Measurements from ENCODE around the gene TAF13.

DNA sequence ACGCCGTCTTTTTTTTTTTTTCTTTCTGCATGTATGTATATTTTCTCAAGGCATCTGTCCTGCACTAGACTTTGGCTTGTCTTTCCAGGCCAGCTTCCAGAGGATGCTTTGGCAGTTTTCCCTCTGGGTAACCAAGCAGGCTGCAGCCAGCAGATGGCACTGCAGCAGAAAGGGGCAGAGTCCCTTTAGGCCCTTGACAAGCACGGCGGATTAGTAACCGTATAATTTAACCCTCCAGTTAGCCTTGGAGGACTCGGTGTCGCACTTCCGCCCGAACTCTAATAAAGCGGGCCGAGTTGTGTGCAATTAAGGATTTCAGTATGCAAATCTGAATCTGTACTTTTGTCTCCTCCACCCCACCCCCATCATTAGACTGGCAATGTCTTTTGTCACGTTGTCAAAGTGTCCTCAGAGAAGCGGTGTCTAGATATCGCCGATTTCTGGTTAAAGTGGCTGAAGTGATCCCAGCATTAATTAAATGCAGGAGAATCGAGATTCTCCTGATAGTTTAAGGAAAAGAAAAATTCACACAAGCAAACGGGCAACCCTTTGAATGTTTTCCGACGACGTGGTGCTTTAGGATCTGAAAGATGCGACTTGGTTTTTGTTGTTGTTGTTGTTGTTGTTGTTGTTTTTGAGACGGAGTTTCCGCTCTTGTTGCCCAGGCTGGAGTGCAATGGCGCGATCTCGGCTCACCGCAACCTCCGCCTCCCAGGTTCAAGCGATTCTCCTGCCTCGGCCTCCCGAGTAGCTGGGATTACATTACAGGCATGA, 13.6 kb upstream of the TAF13 start:
- TF ChIP-seq EP300 (IDR thresholded peaks at IDR 0.05) (no peak), POLR2A (IDR thresholded peaks at IDR 0.05) (no peak)

All from tibial nerve (tissue), 3 donors.